HG02588 (cell line): ENCODE data around the gene LGALS4.
"Not testable (repeated sequence)": the region's sequence is repeated elsewhere in the genome, so short reads cannot be mapped to it uniquely, and the experiment has no call there.

Experiments used
- ATAC-seq: cut with Tn5 transposase; IDR thresholded peaks from one replicate; pipeline ENCODE4 v1.9.1; 2021; ENCODE audit warnings: mild to moderate bottlenecking, moderate library complexity; ENCODE audit not compliant: unreplicated experiment

LGALS4 gene

DNA sequence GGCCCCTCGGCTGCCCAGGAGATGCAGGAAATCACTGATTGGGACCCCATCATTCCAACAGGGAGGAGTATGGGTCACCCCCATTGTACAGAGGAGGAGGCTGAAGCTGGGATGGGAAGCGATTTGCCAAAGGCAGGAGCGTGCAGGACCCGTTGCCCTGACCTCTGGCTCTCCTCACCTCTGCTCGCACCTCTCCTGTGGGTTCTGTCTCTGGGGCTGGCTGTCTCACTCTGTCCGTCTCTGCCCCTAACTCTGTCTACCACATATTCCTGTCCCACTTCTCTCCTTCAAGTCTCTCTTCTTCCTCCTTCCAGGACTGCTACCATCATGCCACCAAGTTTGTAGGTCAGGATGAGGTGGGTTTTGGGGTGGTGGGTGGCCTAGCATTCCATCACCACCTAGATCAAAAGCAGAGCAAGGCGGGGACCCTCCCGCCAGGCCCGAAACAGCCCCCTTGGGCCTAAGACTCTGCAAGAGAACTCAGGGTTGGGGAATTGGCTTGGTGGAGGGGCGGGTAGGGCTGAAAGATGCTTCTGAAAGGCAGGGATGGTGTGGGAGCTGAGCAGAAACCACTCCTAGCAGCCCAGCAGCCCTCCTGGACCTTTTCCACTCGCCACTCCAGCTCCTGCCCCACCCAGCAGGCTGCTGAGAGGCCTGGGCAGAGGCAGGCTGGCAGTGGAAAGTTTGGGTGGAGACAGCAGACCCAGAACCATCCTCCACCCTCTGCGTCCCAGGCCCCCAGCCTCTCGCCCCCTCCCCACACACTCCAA, 38.4 kb downstream of the LGALS4 start:
- ATAC-seq = no peak

- no peak for ATAC-seq
These were observed 39.1 kb downstream of the LGALS4 start, which contains the start of gene LGALS7 for GRCh38 chr19:38773469-38774177. LGALS7 (minus strand) TSS chr19:38773517; CDS start chr19:38773492, 25 bp downstream.

DNA sequence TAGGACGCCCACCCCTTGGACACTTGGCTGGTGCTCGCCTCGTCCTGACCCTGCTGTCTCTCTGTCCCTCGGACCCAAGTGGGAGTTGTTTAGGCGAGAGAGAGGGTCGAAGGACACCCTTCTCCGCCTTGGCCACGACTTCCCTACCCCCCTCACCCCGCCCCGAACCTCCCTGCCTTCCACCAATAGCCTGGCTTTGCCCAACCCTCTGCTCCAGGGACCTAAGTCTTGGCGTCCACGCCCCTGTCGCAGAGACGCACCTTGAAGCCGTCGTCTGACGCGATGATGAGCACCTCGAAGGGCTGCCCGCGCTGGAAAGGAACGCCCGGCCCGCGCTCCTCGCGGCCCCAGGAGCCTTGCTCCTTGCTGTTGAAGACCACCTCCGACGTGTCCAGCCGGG, 41.2 kb downstream of the LGALS4 start:
- ATAC-seq = not testable (repeated sequence)

DNA sequence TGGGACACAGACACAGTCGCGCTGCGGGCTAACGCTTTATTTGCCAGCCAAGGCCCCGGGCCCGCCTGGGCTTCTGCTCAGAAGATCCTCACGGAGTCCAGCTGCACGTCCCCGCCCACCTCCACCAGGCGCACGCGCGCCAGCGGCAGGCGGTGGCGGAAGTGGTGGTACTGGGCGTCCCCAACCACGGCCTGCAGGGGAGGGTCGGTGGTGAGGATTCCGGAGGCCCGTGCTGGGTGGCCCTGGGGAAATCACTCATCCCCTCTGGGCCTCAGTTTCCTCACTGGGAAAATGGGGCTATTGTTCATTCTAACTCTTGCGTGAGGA, 41.8 kb downstream of the LGALS4 start:
- peak; percentile 58 for ATAC-seq

- not testable (repeated sequence) for ATAC-seq
These were observed 42.4 kb downstream of the LGALS4 start for GRCh38 chr19:38770228-38770948.

DNA sequence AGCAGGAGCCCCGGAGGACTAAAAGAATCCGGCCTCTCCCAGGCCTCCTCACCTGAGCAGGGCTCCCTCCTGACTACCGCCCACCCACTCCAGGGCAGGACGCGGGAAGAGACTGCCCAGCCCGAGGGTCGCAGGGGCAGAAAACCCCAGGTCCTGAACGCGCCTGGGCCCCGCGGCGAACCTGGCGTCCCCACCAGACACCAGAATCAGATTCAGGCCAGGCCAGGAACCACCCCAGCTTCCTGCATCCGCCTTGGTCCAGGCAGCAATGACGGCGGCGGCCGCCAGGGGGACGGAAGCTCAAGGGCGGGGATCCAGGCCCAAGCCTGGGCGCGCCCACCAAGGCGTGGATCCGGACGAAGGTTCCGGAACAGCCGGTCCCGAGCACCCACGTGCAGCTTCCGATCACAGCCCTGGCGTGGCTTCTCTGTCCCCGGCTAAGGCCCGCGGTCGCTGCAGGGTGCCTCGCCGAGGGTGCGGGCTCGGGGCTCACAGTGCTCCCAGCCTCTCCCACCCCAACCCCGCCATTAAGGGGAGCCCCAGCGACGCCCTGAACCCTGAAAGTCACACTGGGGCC, 43.0 kb downstream of the LGALS4 start:
- peak; percentile 63 for ATAC-seq

DNA sequence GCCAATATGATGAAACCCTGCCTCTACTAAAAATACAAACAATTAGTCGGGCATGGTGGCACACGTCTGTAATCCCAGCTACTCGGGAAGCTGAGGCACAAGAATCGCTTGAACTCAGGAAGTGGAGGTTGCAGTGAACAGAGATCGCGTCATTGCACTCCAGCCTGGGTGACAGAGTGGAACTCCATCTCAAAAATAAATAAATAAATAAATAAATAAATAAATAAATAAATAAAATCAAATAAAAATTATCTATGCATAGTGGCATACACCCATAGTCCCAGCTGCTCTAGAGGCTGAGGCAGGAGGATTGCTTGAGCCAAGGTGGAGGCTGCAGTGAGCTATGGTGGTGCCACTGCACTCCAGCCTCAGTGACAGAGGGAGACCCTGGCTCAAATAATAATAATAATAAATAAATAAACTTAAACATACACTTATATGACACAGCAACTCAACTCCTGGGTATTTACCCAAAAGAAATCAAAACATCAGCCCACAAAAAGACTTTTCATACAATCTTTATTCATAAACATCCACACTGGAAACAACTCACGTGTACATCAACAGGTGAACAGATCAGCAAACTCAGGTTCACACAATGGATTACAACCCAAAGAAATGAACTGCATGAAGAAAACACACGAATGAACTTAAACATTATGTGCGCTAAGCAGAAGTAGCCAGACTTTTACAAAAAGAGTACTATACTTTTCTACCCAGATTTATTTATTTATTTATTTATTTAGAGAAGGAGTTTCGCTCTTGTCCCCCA, 46.3 kb downstream of the LGALS4 start:
- ATAC-seq = no peak

- ATAC-seq = no peak
These were observed 47.5 kb downstream of the LGALS4 start for GRCh38 chr19:38765214-38765613.

- ATAC-seq = no peak
These were observed 48.9 kb downstream of the LGALS4 start for GRCh38 chr19:38763795-38764220.

GRCh38 chr19:38761884-38762389, 50.8 kb downstream of the LGALS4 start:
- not testable (repeated sequence) for ATAC-seq

DNA sequence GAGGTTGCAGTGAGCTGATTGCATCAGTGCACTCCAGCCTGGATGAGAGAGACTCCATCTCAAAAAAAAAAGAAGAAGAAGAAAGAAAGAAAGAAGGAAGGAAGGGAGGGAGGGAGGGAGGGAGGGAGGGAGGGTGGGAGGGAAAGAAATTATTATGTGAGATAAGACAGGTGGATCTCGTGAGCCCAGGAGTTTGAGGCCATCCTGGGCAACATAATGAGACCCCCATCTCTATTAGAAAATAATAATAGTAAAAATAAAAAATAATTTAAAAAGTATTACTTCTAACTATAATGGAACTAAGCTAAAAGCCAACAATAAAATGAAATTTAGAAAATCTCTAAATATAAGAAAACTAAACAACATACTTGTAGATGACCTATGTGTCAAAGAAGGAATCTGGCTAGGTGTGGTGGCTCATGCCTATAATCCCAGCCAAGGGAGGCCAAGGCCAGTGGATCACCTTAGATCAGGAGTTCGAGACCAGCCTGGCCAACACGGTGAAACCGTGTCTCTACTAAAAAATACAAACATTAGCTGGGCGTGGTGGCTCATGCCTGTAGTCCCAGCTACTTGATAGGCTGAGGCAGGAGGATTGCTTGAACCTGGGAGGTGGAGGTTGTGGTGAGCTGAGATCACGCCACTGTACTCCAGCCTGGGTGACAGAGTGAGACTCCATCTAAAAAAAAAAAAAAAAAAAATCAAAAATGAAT, 51.8 kb downstream of the LGALS4 start:
- not testable (repeated sequence) for ATAC-seq

DNA sequence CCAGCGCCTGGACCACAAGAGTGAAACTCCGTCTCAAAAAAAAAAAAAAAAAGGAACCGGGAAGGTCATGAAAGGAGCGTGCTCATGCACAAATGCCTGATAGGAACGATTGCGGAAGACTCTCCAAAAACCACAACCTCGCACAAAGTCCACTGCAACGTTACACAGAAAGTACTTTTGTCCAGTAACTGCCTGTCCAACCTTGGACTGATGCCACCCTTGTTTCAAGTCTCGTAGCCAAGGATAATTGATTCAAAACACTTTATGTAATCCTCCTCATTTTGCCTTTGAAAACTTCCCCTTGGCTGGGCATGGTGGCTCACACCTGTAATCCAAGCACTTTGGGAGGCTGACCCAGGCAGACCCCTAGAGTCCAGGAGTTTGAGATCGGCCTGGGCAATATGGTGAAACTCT, 53.1 kb downstream of the LGALS4 start:
- ATAC-seq = no peak

GRCh38 chr19:38754196-38754595, 58.5 kb downstream of the LGALS4 start:
- ATAC-seq = not testable (repeated sequence)

GRCh38 chr19:38753783-38754182, 59.0 kb downstream of the LGALS4 start:
- ATAC-seq = not testable (repeated sequence)
